ENCODE results near the gene SBNO1. TPM values are rescaled to one million over a fixed set of nuclear protein-coding genes. Genes with fewer than 3 reads are reported as not detected.
A peak's percentile ranks its signal among the peaks of the same experiment; 100 is the strongest.

Gene SBNO1
- total RNA-seq, 1 donor from 2014 or later = 27.1 TPM

- DNase-seq (peak; percentile 40), ATAC-seq (no peak)
- intact Hi-C loops (cut with DNase I) = no loop called here
- H3K9me3 ChIP-seq = no peaks in the 10 kb centered on the region
- H3K27ac ChIP-seq = no peak overlapping the region
- no peak for TF ChIP-seq CTCF (IDR thresholded peaks at IDR 0.05)
- no peak overlapping the region for H3K4me3 ChIP-seq
- no peaks in the 10 kb centered on the region for H3K4me1 ChIP-seq
- H3K36me3 ChIP-seq = peaks cover 50% of the 10 kb centered on the region
- no peaks in the 10 kb centered on the region for H3K27me3 ChIP-seq
These were observed 75.8 kb downstream of the SBNO1 start for GRCh38 chr12:123288751-123289346.

- no peak for TF ChIP-seq CTCF (IDR thresholded peaks at IDR 0.05)
- DNase-seq (peak; percentile 29), ATAC-seq (no peak)
- Histone ChIP-seq H3K36me3 (peaks cover 30% of the 10 kb centered on the region), H3K4me1 (no peaks in the 10 kb centered on the region), H3K9me3 (no peaks in the 10 kb centered on the region), H3K27me3 (no peaks in the 10 kb centered on the region), H3K27ac (no peak overlapping the region), H3K4me3 (no peak overlapping the region)
- intact Hi-C loops (cut with DNase I) = no loop called here
These were observed 77.8 kb downstream of the SBNO1 start for GRCh38 chr12:123286652-123287373.

- Histone ChIP-seq H3K27me3 (no peaks in the 10 kb centered on the region), H3K4me3 (no peak overlapping the region), H3K9me3 (no peaks in the 10 kb centered on the region), H3K27ac (no peak overlapping the region), H3K4me1 (no peaks in the 10 kb centered on the region), H3K36me3 (peaks cover 11% of the 10 kb centered on the region)
- ATAC-seq (no peak), DNase-seq (no peak)
- intact Hi-C loops (cut with DNase I) = no loop called here
- TF ChIP-seq CTCF (IDR thresholded peaks at IDR 0.05) = no peak
These were observed 80.0 kb downstream of the SBNO1 start for GRCh38 chr12:123284669-123285068.

- ATAC-seq (no peak), DNase-seq (no peak)
- Histone ChIP-seq H3K27me3 (no peaks in the 10 kb centered on the region), H3K9me3 (no peaks in the 10 kb centered on the region), H3K27ac (no peak overlapping the region), H3K36me3 (no peaks in the 10 kb centered on the region), H3K4me1 (no peaks in the 10 kb centered on the region), H3K4me3 (no peak overlapping the region)
- TF ChIP-seq CTCF (IDR thresholded peaks at IDR 0.05) = no peak
- intact Hi-C loops (cut with DNase I) = no loop called here
These were observed 81.2 kb downstream of the SBNO1 start for GRCh38 chr12:123283461-123283860.

- Histone ChIP-seq H3K9me3 (no peaks in the 10 kb centered on the region), H3K36me3 (no peaks in the 10 kb centered on the region), H3K27ac (no peak overlapping the region), H3K27me3 (no peaks in the 10 kb centered on the region), H3K4me3 (no peak overlapping the region), H3K4me1 (no peaks in the 10 kb centered on the region)
- TF ChIP-seq CTCF (IDR thresholded peaks at IDR 0.05) = no peak
- intact Hi-C loops (cut with DNase I) = no loop called here
- ATAC-seq = no peak
- peak; percentile 22 for DNase-seq
These were observed 82.5 kb downstream of the SBNO1 start for GRCh38 chr12:123282111-123282510.

Data from upper lobe of right lung (tissue), 1 donor.